Vagina (tissue), 2 donors: ENCODE measurements around the gene ZSCAN5A.

ENCODE experiments used
- POLR2A ChIP-seq, 2 donors: fragments of 450-650 bp; IDR thresholded peaks; one replicate each; pipeline ENCODE4 v1.6.1; 2017; ENCODE audit warnings: antibody characterized with exemption in 2 of 2, mild to moderate bottlenecking in 2 of 2, moderate library complexity in 2 of 2
- POLR2AphosphoS5 ChIP-seq, 2 donors: sonication (generic); formaldehyde crosslinking; IDR thresholded peaks; one replicate each; pipeline ENCODE4 v1.9.0; 2017; ENCODE audit warnings: antibody characterized with exemption in 2 of 2, mild to moderate bottlenecking in 2 of 2, low read depth in 1 of 2; ENCODE audit not compliant: insufficient read depth in 1 of 2
- TF ChIP-seq, protein P1 (sequence below), 3 experiments: fragments of 450-650 bp in 2 of 3; fragments of 200-600 bp in 1 of 3; sonication (generic) in 1 of 3; IDR thresholded peaks; one replicate each; pipeline ENCODE4 v1.5.1; 2017 to 2019; ENCODE audit warnings: antibody characterized with exemption in 3 of 3, mild to moderate bottlenecking in 2 of 3, moderate library complexity in 2 of 3

DNA sequence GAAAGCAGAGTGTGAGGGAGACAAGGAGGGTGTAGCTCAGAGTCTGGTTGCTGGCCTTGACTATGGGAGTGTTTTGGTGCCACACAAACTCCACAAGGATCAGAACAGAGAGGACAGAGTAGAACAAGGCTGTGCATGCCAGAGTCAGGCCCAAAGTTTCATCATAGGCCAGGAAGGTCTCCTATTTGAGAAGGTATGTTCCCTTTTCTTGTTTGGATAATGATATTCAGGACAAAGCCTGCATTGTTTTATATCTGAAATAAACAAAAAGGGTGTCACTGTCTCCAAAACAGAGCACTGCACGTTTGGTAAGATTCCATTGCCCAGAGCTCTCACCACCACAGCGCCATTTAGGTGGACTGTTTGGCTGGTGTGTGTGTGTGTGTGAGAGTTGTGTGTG is 3.1 kb upstream of the ZSCAN5A start:
- TF ChIP-seq, protein P1, sequence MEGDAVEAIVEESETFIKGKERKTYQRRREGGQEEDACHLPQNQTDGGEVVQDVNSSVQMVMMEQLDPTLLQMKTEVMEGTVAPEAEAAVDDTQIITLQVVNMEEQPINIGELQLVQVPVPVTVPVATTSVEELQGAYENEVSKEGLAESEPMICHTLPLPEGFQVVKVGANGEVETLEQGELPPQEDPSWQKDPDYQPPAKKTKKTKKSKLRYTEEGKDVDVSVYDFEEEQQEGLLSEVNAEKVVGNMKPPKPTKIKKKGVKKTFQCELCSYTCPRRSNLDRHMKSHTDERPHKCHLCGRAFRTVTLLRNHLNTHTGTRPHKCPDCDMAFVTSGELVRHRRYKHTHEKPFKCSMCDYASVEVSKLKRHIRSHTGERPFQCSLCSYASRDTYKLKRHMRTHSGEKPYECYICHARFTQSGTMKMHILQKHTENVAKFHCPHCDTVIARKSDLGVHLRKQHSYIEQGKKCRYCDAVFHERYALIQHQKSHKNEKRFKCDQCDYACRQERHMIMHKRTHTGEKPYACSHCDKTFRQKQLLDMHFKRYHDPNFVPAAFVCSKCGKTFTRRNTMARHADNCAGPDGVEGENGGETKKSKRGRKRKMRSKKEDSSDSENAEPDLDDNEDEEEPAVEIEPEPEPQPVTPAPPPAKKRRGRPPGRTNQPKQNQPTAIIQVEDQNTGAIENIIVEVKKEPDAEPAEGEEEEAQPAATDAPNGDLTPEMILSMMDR (IDR thresholded peaks at IDR 0.05), result no peak
- TF ChIP-seq POLR2AphosphoS5 (IDR thresholded peaks at IDR 0.05; ENCODE audit: insufficient read depth in 1 of 2, low read depth in 1 of 2) (no peak), POLR2A (IDR thresholded peaks at IDR 0.05) (no peak)
